HG02610 (cell line): ENCODE results near the gene CFAP57.

Source experiments
- ATAC-seq: cut with Tn5 transposase; IDR thresholded peaks from one replicate; pipeline ENCODE4 v1.9.1; 2021; ENCODE audit warnings: mild to moderate bottlenecking, moderate library complexity; ENCODE audit not compliant: unreplicated experiment

Gene CFAP57

DNA sequence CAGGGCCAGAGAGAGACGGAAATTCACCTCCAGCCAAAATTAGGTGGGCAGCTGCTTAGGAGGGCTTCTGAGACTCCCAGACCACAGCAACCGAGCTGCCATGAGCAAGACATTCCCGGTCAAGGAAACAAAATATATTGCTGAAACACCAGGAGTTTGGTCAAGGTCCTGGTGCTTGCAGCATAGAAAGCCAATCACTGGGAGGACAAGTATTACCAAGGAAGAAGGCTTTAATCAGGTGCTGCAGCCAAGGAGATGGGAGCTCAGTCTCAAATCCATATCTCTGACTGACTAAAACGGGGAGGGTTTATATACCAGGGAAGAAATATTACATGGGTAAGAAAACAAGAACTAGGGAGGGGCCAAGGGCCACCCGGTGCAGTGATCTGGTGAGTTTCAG is 78.9 kb downstream of the CFAP57 start:
- ATAC-seq: no peak

DNA sequence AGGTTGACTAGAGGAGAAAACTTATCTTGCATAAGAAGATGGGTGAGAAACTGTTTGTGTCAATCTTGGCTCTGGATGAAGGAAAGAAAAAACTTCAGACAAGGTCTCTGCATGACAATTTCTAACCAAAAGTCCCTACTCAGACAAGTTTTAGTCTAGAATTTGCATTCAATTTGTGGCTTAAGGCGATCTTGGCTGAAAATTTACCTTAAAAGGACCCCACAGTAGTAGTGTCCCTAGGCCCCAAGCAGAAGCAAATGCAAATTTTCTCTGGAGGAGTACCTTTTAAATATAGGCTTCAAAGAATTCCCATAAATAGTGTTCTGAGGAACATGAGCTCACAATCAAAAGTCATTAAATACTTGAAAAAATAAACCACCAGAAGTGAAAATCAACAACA is 80.1 kb downstream of the CFAP57 start:
- no peak for ATAC-seq

DNA sequence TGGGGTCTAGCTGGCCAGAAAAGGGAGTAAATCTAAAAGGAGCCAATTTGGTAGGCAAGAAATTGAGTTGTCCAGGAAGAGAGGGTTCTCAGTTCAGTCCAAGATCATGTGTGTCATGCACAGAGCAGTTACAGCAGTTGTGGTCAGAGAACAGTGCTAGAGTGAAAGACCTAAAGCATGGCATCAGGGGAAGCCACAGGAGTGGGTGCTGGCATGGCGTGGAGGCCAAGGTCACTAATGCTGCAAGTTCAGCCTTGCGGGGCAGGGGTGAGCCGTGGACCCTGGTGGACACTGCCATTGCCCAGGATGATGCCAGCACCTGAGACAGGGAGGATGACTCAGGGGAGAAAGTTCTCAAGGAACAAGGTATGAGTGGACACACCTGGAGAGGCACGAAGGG is 81.0 kb downstream of the CFAP57 start:
- no peak for ATAC-seq

DNA sequence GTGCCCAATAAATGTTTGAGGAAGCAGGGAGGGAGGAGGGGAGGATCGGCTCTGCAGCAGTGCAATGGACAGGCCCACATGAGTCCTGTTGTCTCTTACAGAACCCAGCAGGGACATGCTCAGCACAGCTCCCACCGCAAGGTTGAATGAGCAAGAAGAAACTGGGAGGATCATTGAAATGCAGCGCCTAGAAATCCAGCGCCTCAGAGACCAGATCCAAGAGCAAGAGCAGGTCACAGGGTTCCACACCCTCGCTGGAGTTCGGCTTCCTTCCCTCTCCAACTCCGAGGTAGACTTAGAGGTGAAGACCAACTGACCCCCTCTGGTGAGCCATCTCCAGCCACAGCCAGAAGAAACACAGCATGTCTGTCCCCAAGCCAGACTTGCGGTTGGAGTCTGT is 81.7 kb downstream of the CFAP57 start:
- ATAC-seq: no peak

DNA sequence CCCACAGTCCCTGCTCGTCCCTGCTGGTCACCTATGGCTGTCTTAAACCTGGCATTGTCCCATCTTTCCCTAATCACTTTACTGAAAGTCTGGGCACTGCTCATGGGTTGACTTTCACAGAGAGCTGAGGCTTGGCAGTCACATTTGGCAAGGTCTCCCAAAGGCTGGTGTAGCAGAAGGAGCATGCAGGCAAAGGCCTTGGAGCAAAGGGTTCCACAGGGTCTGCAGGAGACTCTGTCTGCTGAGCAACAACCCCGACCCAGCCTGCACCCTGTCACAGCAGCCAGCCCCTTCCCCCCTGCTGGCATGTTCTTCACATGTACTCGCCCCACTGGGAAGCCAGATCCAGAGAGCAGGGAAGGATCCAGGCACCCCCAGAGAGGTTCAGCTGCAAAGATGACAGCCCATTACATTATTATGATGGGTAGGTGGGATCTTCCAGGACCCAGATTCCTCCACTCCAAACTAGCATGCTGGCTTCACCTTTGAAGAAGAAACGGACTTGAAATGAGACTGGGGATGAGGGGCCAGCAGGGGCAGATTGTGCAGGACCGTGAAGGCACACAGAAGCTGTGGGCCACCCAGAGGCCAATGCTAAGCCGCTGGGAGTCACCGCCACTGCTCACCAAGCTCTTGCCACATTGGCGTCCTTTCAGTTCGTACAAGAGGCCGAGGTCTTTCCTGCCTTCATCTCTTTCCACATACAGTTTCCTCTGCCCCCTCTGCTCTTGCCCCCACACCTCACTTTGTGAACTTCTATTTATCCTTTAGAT is 83.5 kb downstream of the CFAP57 start:
- ATAC-seq: no peak

DNA sequence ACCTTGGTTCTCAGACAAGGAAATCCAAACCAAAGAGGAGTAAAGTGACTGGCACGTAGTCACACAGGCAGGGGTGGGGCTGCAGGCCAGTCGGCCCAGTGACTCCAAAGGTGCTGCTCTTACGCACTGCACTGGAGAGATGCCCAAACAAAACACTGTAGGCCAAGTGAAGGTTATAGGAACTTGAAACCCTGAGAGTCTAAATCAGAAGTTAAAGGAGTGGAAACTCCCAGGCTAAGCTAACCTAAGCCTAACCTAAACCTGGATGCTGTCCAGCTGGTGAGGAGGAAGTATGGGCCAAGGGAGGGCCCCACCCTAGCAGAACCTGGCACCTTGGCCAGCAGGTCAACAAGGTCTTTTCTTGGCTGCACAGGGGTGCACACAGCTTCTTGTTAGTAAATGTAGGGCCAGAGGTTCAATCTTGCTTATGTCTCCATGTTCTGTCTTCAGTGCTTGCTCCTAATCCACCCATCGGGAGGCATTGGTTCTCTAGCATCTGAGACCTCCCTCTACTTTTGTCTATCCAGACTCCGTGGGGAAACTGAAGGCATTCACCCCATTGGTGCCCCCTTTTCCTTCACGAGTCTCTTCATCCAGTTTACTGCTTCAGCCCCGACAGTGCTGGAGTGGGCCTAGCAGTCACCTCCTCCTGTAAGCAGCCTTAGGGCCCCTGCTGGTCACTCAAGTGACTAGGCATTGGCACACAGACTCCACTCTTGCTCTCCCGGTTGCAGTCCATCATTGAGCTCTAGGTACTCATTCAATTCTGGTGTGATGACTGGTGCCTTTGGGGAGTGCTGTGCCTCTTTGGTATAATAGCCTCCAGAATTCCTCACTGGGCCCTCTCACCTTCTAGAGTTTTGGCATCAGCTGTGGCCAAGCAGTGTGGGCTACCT is 84.8 kb downstream of the CFAP57 start:
- no peak for ATAC-seq

DNA sequence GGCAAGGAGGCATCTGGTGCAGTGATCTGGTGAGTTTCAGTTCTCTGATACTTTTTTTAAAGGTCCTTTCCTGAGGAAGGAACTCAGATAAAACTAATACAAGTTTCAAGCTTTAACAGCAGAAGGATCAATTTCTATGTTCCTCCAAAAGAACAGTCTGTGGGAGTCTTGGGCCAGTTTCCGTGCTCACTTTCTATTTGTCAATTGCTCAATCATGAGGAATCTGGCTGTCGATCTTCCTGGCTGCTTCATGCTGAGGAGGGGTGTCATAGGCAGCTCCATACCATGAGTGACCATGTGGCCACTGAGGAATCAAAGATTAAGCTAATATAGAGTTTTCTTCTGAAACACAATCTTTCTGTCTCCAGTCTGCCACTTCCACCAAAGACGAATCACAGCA is 86.2 kb downstream of the CFAP57 start:
- no peak for ATAC-seq

DNA sequence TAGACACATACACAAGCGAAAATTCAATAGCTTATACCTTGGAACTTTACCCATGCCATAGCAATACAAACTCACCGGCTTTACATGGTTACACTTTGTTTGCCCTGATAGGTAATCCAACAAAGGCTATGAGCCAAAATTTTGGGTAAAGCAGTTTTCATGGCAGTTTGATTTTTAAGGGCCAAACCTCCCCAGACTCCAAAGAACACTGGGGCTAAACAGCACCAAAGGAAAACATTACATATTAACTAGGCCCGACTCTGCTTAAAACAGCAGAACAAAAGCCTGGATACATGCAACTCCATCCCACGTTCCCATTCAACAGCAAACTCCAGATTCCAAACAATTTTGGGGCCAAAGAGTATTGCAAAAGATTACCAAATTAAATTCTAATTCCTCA is 93.3 kb downstream of the CFAP57 start:
- no peak for ATAC-seq

DNA sequence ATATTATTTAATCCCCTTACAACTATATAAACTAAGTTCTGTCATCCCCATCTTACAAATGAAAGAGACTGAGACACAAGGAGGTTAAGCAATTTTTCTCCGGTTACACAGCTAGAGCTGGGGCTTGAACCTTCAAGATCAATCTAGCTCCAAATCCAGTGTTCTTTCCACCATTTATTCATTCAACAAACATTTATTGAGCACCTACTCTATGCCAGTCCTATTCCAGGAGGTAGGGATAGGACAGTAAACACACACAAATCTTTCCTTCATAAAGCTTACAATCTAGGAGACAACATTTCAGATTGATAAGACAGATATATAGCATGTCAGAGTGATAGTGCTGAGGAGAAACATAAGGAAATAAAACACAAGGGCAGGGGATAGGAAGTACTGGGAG is 94.8 kb downstream of the CFAP57 start:
- no peak for ATAC-seq

DNA sequence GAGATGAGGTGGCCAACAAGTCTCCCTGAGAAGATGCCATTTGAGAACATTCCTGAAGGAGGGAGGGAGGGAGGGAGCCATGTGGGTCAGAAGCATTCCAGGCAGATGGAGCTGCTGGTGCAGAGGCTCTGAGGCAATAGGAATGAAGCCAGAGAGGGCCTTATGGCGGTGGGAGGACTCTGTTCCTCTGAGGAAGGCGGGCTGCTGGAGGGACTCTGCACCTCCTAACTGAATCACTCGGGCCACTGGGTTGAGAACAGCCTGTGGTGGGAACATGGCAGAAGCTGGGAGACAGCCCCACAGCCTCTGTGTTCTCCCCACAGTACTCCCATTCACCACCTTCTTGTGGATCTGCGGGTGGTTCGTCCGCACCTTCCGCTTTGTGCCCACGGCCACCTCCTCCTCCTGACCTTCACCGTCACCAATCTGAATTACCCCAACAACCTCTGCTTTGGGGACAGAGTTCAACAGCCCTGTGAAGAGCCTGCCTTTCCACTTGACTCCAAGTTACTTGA is 95.2 kb downstream of the CFAP57 start:
- ATAC-seq: no peak

DNA sequence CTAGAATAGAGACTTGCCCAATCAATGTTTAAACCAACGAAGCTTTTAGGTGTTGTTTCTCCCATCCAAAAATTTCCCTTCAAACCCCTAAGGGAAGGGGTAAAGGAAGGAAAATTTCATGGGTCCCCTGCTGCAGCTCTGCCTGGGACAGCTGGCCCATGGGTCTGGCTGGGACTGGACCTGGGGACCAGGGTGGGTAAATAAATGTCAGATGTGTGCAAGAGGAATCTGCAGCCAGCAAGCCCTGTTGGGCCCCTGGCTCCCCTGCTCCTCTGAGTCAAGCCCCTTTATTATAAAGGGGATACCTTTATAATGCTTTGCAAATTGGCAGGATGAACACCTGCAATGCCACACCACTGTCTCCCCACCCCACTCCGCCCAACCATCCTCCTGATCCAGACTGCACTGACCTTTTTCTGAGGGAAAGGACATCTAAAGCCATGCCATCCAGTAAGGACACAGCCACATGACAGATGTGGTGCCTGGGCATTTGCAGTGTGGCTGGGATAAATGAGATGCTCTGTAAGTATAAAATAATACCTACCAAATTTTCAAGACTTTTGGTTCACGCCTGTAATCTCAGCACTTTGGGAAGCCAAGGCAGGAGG is 95.8 kb downstream of the CFAP57 start:
- ATAC-seq: no peak

DNA sequence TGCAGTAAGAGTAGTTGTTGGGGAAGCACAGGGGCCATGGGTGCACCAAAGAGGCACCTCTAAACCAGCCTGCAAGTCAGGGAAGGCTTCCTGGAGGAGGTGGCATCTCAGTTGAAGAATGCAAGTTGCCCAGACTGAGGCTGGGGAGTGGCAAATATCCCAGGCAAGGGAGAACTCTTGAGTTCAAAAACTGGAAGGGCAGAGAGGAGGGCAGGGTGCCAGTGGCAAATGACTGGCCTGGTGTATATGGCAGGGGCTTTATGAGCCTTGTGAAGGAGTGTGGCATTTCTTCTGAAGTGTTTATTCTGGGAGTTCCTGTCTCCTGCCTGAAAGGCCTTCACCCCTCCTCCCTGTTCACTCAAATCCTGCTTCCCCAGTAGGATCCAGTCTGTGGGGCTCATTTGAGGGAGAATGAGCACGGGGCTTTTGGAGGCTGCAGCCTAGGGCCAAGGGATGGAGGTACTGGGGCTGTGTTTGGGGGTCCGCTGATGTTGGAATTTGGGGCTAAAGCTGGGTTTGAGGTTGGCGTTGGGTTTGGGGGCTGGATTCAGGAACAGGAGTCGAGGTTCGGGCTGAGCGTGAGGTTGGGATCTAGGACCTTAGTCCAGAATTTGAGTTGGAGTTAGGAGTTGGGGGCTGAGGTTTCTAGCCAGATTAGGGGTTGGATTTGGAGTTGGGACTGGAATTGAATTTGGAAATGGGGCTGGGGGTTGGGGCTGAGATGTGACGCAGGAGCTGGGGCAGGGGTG is 97.7 kb downstream of the CFAP57 start, which contains the start of gene TMEM125:
Gene TMEM125, plus strand, starts transcription at position 357 of the 749 bp plus-strand sequence. CDS start 2,740 bp downstream, outside the sequence.
- ATAC-seq: no peak

DNA sequence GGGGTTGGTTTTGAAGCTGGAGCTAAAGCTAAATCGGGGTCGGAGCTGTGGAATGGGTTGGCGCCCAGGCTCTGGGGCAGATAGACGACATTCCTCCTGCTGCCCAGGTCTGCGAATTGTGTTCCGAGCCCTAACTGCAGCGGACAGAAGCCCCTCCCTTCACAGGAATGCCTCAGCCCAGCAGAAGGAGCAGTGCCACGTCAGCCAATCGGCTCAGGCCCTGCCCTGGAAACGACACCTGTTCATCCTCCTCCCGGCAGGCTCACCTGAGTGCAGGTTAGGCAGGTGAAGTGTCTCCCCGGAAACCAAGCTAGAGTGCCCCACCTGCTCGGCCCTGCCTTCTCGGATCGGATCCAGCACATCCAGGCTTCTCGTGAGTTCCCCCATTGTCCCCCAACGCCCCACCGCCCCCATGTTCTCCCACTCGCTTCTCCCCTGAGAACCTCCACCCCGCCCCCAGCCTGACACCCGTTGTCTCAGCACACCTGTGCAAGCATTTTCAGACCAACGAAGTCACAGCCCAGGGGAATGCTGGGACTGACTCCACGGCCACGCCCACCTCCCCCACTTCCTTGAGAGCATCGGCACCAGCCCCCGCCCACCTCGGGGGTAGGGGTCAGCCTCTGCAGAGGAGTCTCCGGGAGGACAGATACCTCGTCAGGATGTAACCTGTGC is 98.4 kb downstream of the CFAP57 start:
- no peak for ATAC-seq

DNA sequence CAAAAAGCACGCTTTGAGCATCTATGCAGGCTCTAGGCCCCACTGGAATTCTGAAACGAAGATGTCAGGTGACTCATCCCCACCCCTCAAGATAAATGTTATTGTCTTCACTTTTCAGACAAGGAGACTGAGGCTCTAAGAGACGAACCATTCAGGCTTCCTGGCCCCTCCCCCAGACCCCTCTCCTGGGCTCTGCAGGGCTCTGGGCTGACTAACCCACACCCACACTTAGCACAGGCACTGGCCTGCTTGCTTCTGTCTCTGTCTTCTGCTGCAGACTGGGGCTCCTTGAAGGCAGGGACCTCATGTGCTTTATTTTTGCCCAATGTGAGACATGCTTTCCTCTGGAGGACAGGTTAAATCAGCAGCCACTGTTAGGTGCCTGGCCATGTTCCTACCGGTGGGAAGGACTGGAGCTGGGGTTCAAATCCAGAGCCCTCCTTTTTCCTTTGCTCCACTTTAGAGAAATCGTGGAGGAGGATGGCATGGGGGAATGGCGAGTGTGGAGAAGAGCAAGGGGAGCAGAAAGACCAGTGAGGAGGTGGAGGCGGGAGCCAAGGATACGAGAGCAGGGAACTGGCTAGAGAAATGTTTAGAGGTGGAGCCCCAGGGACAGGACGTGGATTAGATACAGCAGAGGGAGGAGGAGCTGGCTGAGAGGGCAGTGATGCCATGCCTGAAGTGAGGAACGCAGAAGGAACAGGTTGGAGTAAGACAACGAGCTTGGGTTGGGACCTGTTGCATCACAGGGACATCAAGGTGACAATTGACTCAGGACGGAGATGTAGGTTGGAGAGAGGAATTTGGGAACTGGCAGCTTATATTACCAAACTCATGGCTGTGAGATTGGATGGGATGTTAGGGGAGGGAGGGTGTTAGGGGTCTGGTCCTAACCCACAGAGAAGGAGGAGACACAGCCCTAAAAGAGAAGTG is 99.3 kb downstream of the CFAP57 start:
- ATAC-seq: no peak

DNA sequence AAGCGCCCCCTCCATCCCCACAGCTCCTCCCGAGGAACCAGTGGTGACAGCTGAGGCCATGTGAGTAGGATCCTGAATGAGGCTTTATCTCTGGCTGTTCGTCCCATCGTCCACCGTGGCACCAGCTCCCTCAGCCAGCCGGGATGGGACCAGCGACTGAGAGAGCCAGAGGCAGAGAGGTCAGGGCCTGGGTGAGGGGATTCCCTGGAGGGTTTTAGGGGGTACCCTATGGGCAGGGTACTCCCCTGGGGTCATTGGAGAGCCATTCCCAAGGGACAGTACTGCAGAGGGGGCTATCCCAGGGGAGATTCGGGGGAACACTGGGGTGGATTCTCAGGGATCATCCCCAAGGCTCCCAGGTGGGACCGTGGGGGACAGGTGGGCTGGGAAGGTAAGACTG is 100.0 kb downstream of the CFAP57 start:
- no peak for ATAC-seq

DNA sequence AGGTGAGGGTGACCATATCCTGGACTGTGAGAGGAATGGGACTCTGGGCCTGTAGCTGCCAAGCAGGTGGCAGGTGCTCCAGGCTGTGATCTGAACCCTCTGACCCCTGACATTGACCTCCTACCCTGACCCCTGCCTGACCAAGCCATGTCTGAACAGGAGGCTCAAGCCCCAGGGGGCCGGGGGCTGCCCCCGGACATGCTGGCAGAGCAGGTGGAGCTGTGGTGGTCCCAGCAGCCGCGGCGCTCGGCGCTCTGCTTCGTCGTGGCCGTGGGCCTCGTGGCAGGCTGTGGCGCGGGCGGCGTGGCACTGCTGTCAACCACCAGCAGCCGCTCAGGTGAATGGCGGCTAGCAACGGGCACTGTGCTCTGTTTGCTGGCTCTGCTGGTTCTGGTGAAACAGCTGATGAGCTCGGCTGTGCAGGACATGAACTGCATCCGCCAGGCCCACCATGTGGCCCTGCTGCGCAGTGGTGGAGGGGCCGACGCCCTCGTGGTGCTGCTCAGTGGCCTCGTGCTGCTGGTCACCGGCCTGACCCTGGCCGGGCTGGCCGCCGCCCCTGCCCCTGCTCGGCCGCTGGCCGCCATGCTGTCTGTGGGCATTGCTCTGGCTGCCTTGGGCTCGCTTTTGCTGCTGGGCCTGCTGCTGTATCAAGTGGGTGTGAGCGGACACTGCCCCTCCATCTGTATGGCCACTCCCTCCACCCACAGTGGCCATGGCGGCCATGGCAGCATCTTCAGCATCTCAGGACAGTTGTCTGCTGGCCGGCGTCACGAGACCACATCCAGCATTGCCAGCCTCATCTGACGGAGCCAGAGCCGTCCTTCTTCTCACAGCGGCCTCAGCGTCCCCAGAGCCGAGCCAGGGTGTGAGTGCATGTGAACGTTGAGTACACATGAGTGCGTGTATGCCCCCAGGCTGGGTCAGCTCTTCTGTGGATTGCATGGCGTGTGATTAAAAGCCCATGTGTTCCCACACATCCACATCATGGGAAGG is 100.7 kb downstream of the CFAP57 start:
- no peak for ATAC-seq

DNA sequence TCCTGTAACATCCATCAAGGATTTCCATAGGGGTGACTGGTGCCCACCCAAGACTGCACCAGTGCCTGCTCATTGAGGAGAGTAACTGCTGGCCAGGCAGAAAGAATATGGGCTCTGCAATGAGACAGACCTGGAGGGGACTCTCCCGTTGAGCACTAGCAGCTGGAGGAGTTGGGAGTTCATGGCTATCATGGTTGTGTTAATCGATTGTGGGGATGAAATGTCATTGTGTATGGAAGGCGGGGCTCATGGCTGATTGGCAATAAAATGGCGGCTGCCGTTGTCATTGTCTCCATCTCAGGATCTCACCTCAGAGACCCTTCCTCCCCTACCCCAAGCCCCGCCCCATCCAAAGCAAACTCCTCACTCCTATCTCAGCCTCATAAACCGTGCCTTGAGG is 101.6 kb downstream of the CFAP57 start:
- no peak for ATAC-seq
